GF-D8 (cell line): ENCODE results near the gene SERINC2.

ENCODE experiments used
- DNase-seq: peaks from one replicate; lab custom pipeline; 2025; lab: John Stamatoyannopoulos, UW

Gene SERINC2

GRCh38 chr1:31434101-31434871 lies 21.3 kb downstream of the SERINC2 start:
- DNase-seq = no peak

- DNase-seq = no peak
These were observed 22.0 kb downstream of the SERINC2 start for GRCh38 chr1:31434979-31435378.

GRCh38 chr1:31435471-31436409 lies 22.7 kb downstream of the SERINC2 start:
- DNase-seq = no peak

- no peak for DNase-seq
These were observed 23.8 kb downstream of the SERINC2 start for GRCh38 chr1:31436596-31437432.

GRCh38 chr1:31437433-31438037 lies 24.5 kb downstream of the SERINC2 start:
- DNase-seq = no peak

- no peak for DNase-seq
These were observed 26.3 kb downstream of the SERINC2 start for GRCh38 chr1:31439276-31439675.

- DNase-seq = no peak
These were observed 28.1 kb downstream of the SERINC2 start for GRCh38 chr1:31441073-31441472.

GRCh38 chr1:31441558-31441957 lies 28.5 kb downstream of the SERINC2 start:
- DNase-seq = no peak

- DNase-seq = no peak
These were observed 29.1 kb downstream of the SERINC2 start for GRCh38 chr1:31441970-31442647.

GRCh38 chr1:31442648-31442994 lies 29.6 kb downstream of the SERINC2 start:
- no peak for DNase-seq

GRCh38 chr1:31443673-31444072 lies 30.7 kb downstream of the SERINC2 start:
- DNase-seq = no peak

GRCh38 chr1:31444725-31445448 lies 31.9 kb downstream of the SERINC2 start:
- DNase-seq = peak; percentile 10

GRCh38 chr1:31445951-31446350 lies 32.9 kb downstream of the SERINC2 start:
- DNase-seq = peak; percentile 58

GRCh38 chr1:31447210-31447609 lies 34.2 kb downstream of the SERINC2 start:
- no peak for DNase-seq

GRCh38 chr1:31453384-31454079 lies 40.5 kb downstream of the SERINC2 start:
- DNase-seq = no peak

- DNase-seq = no peak
These were observed 45.4 kb downstream of the SERINC2 start for GRCh38 chr1:31458287-31458896.

- no peak for DNase-seq
These were observed 47.0 kb downstream of the SERINC2 start for GRCh38 chr1:31460027-31460426.

GRCh38 chr1:31467005-31467674 lies 54.1 kb downstream of the SERINC2 start:
- no peak for DNase-seq

- DNase-seq = peak; percentile 52
These were observed 57.8 kb downstream of the SERINC2 start for GRCh38 chr1:31470794-31471315.
